H9 (cell line): Measurements from ENCODE around the gene ACTR8. TPM values are rescaled to one million over a fixed set of nuclear protein-coding genes. Genes with fewer than 3 reads are reported as not detected.

Source experiments
- DNase-seq: peaks from one replicate; pipeline ENCODE4 v3.0.0-alpha.2; 2017
- H2AFZ ChIP-seq: one replicate; pipeline ENCODE4 v1.6.1; 2013; ENCODE audit warnings: mild to moderate bottlenecking, low read length, control low read depth, moderate library complexity
- H2AK5ac ChIP-seq: 2 replicates; pipeline ENCODE4 v1.6.1; 2013; ENCODE audit warnings: low read length, control low read depth, mixed read lengths; ENCODE audit not compliant: insufficient read length
- H2BK120ac ChIP-seq: one replicate; pipeline ENCODE4 v1.6.1; 2013; ENCODE audit warnings: low read depth, mild to moderate bottlenecking, low read length, control low read depth, inconsistent platforms; ENCODE audit not compliant: poor library complexity, severe bottlenecking
- H2BK12ac ChIP-seq: 2 replicates; pipeline ENCODE4 v1.6.1; 2013; ENCODE audit warnings: low read length, control low read depth, mixed read lengths, low read depth; ENCODE audit not compliant: insufficient read length
- H2BK15ac ChIP-seq: 2 replicates; pipeline ENCODE4 v1.6.1; 2013; ENCODE audit warnings: low read depth, low read length, control low read depth
- H2BK20ac ChIP-seq: one replicate; pipeline ENCODE4 v1.6.1; 2013; ENCODE audit warnings: low read depth, mild to moderate bottlenecking, low read length, control low read depth, inconsistent platforms; ENCODE audit not compliant: poor library complexity, severe bottlenecking
- H2BK5ac ChIP-seq: 2 replicates; pipeline ENCODE4 v1.6.1; 2013; ENCODE audit warnings: low read length, control low read depth, mixed read lengths; ENCODE audit not compliant: insufficient read length
- H3K14ac ChIP-seq: 2 replicates; pipeline ENCODE4 v1.6.1; 2013; ENCODE audit warnings: low read length, control low read depth; ENCODE audit not compliant: insufficient read depth
- H3K18ac ChIP-seq: 2 replicates; pipeline ENCODE4 v1.6.1; 2013; ENCODE audit warnings: low read depth, mild to moderate bottlenecking, mixed read lengths, low read length, control low read depth; ENCODE audit not compliant: insufficient read length
- H3K23ac ChIP-seq: 2 replicates; pipeline ENCODE4 v1.6.1; 2013; ENCODE audit warnings: low read length, control low read depth, mixed read lengths, low read depth; ENCODE audit not compliant: insufficient read length
- H3K23me2 ChIP-seq: 2 replicates; pipeline ENCODE4 v1.6.1; 2013; ENCODE audit warnings: low read depth, mild to moderate bottlenecking, mixed read lengths, low read length, control low read depth; ENCODE audit not compliant: insufficient read length, poor library complexity, severe bottlenecking
- H3K27ac ChIP-seq: 2 replicates; pipeline ENCODE4 v1.5.1; 2013; ENCODE audit warnings: low read length, control low read depth, mixed read lengths, low read depth; ENCODE audit not compliant: insufficient read length
- H3K27me3 ChIP-seq: 2 replicates; pipeline ENCODE4 v1.6.1; 2013; ENCODE audit warnings: low read length, control low read depth, inconsistent platforms; ENCODE audit not compliant: insufficient read depth
- H3K4ac ChIP-seq: 2 replicates; pipeline ENCODE4 v1.6.1; 2013; ENCODE audit warnings: low read depth, mild to moderate bottlenecking, control low read depth, inconsistent platforms, low read length, moderate library complexity
- H3K4me1 ChIP-seq: 2 replicates; pipeline ENCODE4 v1.6.1; 2013; ENCODE audit warnings: low read length, control low read depth, inconsistent platforms; ENCODE audit not compliant: insufficient read depth
- H3K4me2 ChIP-seq: 2 replicates; pipeline ENCODE4 v1.6.1; 2013; ENCODE audit warnings: low read length, control low read depth, mixed read lengths; ENCODE audit not compliant: insufficient read length, insufficient read depth
- H3K56ac ChIP-seq: 2 replicates; pipeline ENCODE4 v1.6.1; 2013; ENCODE audit warnings: low read depth, mild to moderate bottlenecking, mixed read lengths, low read length, control low read depth; ENCODE audit not compliant: insufficient read length
- H3K79me1 ChIP-seq: 2 replicates; pipeline ENCODE4 v1.6.1; 2013; ENCODE audit warnings: low read depth, mild to moderate bottlenecking, moderate library complexity, low read length, control low read depth, inconsistent platforms; ENCODE audit not compliant: insufficient read depth, poor library complexity, severe bottlenecking
- H3K79me2 ChIP-seq: 2 replicates; pipeline ENCODE4 v1.6.1; 2013; ENCODE audit warnings: low read length, control low read depth, inconsistent platforms; ENCODE audit not compliant: insufficient read depth
- H3K9ac ChIP-seq: 2 replicates; pipeline ENCODE4 v1.6.1; 2013; ENCODE audit warnings: low read length, control low read depth, mixed read lengths; ENCODE audit not compliant: insufficient read length; ENCODE audit errors: extremely low read depth
- H3K9me3 ChIP-seq: one replicate; pipeline ENCODE4 v1.6.1; 2013; ENCODE audit warnings: low read depth, low read length, inconsistent platforms; ENCODE audit not compliant: control insufficient read depth
- H3T11ph ChIP-seq: one replicate; pipeline ENCODE4 v1.6.1; 2013; ENCODE audit warnings: mild to moderate bottlenecking, low read length, control low read depth, inconsistent platforms
- H4K20me1 ChIP-seq: one replicate; pipeline ENCODE4 v1.6.1; 2013; ENCODE audit not compliant: control insufficient read depth, insufficient read length, insufficient read depth
- H4K5ac ChIP-seq: 2 replicates; pipeline ENCODE4 v1.6.1; 2013; ENCODE audit warnings: low read depth, mild to moderate bottlenecking, mixed read lengths, low read length, control low read depth; ENCODE audit not compliant: insufficient read length
- H4K8ac ChIP-seq: replicated peaks from 2 replicates; pipeline ENCODE4 v1.6.1; 2013; ENCODE audit warnings: low read length, control low read depth, mixed read lengths, low read depth; ENCODE audit not compliant: insufficient read length
- H4K91ac ChIP-seq: 2 replicates; pipeline ENCODE4 v1.6.1; 2013; ENCODE audit warnings: low read depth, mild to moderate bottlenecking, moderate library complexity, mixed read lengths, low read length, control low read depth; ENCODE audit not compliant: insufficient read length
- H3K27ac Mint-ChIP-seq, 3 experiments: 2 replicates in 2 of 3; 3 replicates in 1 of 3; pipeline ENCODE4 v1.8.0; 2020 to 2021; ENCODE audit warnings: mixed read lengths in 3 of 3, mild to moderate bottlenecking in 1 of 3, moderate library complexity in 1 of 3
- H3K27me3 Mint-ChIP-seq: 2 replicates; pipeline ENCODE4 v1.8.0; 2021; ENCODE audit warnings: low read depth, mild to moderate bottlenecking, moderate library complexity, mixed read lengths
- H3K36me3 Mint-ChIP-seq, 3 experiments: 2 replicates in 2 of 3; 3 replicates in 1 of 3; pipeline ENCODE4 v1.8.0; 2020 to 2021; ENCODE audit warnings: low read depth in 3 of 3, mixed read lengths in 3 of 3; ENCODE audit not compliant: insufficient read depth in 1 of 3
- H3K4me1 Mint-ChIP-seq, 2 experiments: 2 replicates each; pipeline ENCODE4 v1.8.0; 2020; ENCODE audit warnings: mixed read lengths in 2 of 2
- H3K4me3 Mint-ChIP-seq, 2 experiments: 2 replicates in 1 of 2; 3 replicates in 1 of 2; pipeline ENCODE4 v1.8.0; 2020 to 2021; ENCODE audit warnings: mild to moderate bottlenecking in 2 of 2, mixed read lengths in 2 of 2, moderate library complexity in 1 of 2
- H3K9me3 Mint-ChIP-seq, 2 experiments: 2 replicates in 1 of 2; 3 replicates in 1 of 2; pipeline ENCODE4 v1.8.0; 2020; ENCODE audit warnings: mild to moderate bottlenecking in 2 of 2, mixed read lengths in 2 of 2, moderate library complexity in 1 of 2
- CTCF ChIP-seq: fragments of 200-600 bp; sonication (generic); conservative IDR thresholded peaks from 3 replicates; pipeline ENCODE4 v1.8.0; 2021; ENCODE audit warnings: antibody characterized with exemption, mild to moderate bottlenecking
- WGBS: extraction: QIAGEN DNeasy Blood & Tissue Kit; methylation state at CpG from one replicate; pipeline ENCODE4 v1.1.7; 2013; ENCODE audit warnings: missing lambda C conversion rate, low lambda C conversion rate, mixed read lengths; ENCODE audit not compliant: insufficient read length; ENCODE audit errors: extremely low coverage; 5-methylcytosine and 5-hydroxymethylcytosine counted together
- total RNA-seq: library from RNA; stranded (reverse); gene quantifications from 2 replicates; pipeline ENCODE4 v1.2.1, GENCODE V29; 2021

The ACTR8 gene
- total RNA-seq, 1 experiment from 2014 or later = 39.2 TPM

DNA sequence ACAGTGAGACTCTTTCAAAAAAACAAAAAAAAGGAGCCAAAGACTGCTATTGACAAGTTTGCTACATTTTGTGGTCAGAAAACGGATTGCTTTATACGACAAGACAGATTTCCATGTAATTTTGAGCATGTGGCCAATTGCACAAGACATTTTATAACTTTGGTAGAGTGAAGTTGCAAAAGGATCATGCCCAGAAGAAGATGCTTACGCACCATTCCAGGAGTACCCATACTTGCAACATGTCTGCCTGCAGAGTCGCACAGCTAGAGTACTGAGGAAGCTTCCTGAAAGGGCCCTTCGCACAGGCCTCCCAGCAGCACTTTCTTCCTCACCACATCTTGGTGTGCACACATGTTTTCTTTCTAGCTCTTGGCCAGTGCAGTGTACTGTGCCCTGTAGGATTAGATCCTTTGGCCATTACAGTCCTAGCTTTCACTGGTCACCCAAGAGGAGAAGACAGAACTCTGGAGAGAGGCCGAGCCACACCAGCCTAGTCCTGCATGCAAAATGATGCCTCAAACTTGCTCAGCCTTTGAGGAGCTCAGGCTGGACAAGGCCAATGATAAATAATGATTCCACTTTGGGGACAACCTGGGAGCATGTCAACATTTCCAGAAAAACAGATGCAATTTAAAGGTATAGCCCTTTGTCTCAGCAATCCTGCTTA, 47.4 kb downstream of the ACTR8 start:
- no peak for DNase-seq
- Histone ChIP-seq H3T11ph (no peak overlapping the region), H2BK12ac (no peak overlapping the region), H2BK5ac (no peak overlapping the region), H3K18ac (no peak overlapping the region), H3K14ac (no peak overlapping the region), H2AFZ (no peak overlapping the region), H4K20me1 (no peaks in the 10 kb centered on the region), H3K9me3 (no peaks in the 10 kb centered on the region), H2AK5ac (no peak overlapping the region), H2BK120ac (no peak overlapping the region), H3K23me2 (no peaks in the 10 kb centered on the region), H3K23ac (no peak overlapping the region), H4K5ac (no peak overlapping the region), H3K27ac (no peak overlapping the region), H3K79me1 (no peaks in the 10 kb centered on the region), H4K8ac (no peak overlapping the region), H2BK15ac (no peak overlapping the region), H3K27me3 (no peaks in the 10 kb centered on the region), H4K91ac (no peak overlapping the region), H3K79me2 (no peaks in the 10 kb centered on the region), H2BK20ac (no peak overlapping the region), H3K56ac (no peak overlapping the region), H3K9ac (no peak overlapping the region), H3K4me2 (no peak overlapping the region), H3K4ac (no peak overlapping the region), H3K4me1 (no peaks in the 10 kb centered on the region)
- Mint-ChIP-seq H3K27ac (no peak overlapping the region), H3K4me1 (peaks cover 0 to 2% of the 10 kb centered on the region in 2 experiments; a peak in 1 of 4 replicates), H3K27me3 (no peaks in the 10 kb centered on the region), H3K36me3 (peaks cover 0 to 23% (median 5%) of the 10 kb centered on the region in 3 experiments; a peak in 6 of 7 replicates), H3K4me3 (no peak overlapping the region), H3K9me3 (no peaks in the 10 kb centered on the region)
- TF ChIP-seq CTCF = no peak
- no CpG with 5 or more reads among the region's 6 CpGs for WGBS
